AG09319 (cell line): Measurements from ENCODE around the gene GTF3C5.
"Not testable (repeated sequence)": the region's sequence is repeated elsewhere in the genome, so short reads cannot be mapped to it uniquely, and the experiment has no call there.

Experiments used
- DNase-seq: peaks from one replicate; pipeline ENCODE4 v3.0.0-alpha.2; 2010; ENCODE audit warnings: low read depth; ENCODE audit errors: extremely low read depth
- CTCF ChIP-seq: IDR thresholded peaks from 2 replicates; pipeline ENCODE4 v1.5.1; 2011; ENCODE audit warnings: low read depth, mild to moderate bottlenecking, inconsistent platforms, low read length, moderate library complexity

GTF3C5 gene

GRCh38 chr9:133080161-133080560 is 49.4 kb downstream of the GTF3C5 start:
- TF ChIP-seq CTCF = no peak
- no peak for DNase-seq

- DNase-seq = not testable (repeated sequence)
Observed at GRCh38 chr9:133080786-133081779, 50.3 kb downstream of the GTF3C5 start.

GRCh38 chr9:133081957-133082644 is 51.3 kb downstream of the GTF3C5 start:
- DNase-seq = not testable (repeated sequence)

- not testable (repeated sequence) for DNase-seq
Observed at GRCh38 chr9:133083688-133084087, 52.9 kb downstream of the GTF3C5 start.

- DNase-seq = not testable (repeated sequence)
Observed at GRCh38 chr9:133086212-133086860, 55.5 kb downstream of the GTF3C5 start.

GRCh38 chr9:133086894-133087293 is 56.1 kb downstream of the GTF3C5 start:
- no peak for DNase-seq
- no peak for TF ChIP-seq CTCF

- no peak for TF ChIP-seq CTCF
- no peak for DNase-seq
Observed at GRCh38 chr9:133087429-133088145, 56.8 kb downstream of the GTF3C5 start.

GRCh38 chr9:133088146-133088750 is 57.5 kb downstream of the GTF3C5 start:
- TF ChIP-seq CTCF = no peak
- DNase-seq = no peak
